Breast epithelium (tissue), 4 donors: ENCODE results near the gene LPAR1. TPM values are rescaled to one million over a fixed set of nuclear protein-coding genes. Genes with fewer than 3 reads are reported as not detected.

Experiments
- DNase-seq, 2 donors: peaks; one replicate each; pipeline ENCODE4 v3.0.0-alpha.2; 2019; ENCODE audit warnings: low spot score in 2 of 2
- H3K27ac ChIP-seq, 2 donors: fragments of 200-600 bp; sonication (generic) in 1 of 2; one replicate each; pipeline ENCODE4 v1.5.1; 2016 to 2019; ENCODE audit warnings: mild to moderate bottlenecking in 1 of 2
- H3K27me3 ChIP-seq, 2 donors: fragments of 200-600 bp; sonication (generic) in 1 of 2; one replicate each; pipeline versions ENCODE4 v1.5.1 to v1.6.0; 2017 to 2019; ENCODE audit warnings: control low read depth in 1 of 2, mild to moderate bottlenecking in 1 of 2
- H3K36me3 ChIP-seq: fragments of 200-600 bp; one replicate; pipeline ENCODE4 v1.5.1; 2019
- H3K4me1 ChIP-seq, 2 donors: fragments of 200-600 bp; sonication (generic); one replicate each; pipeline ENCODE4 v1.5.1; 2016 to 2019; ENCODE audit warnings: control low read depth in 1 of 2
- H3K4me3 ChIP-seq, 3 donors: fragments of 200-600 bp; sonication (generic); 1 replicate in 2 of 3; 2 replicates in 1 of 3; pipeline ENCODE4 v1.5.1; 2016 to 2019; ENCODE audit warnings: mild to moderate bottlenecking in 3 of 3, moderate library complexity in 2 of 3
- H3K9me3 ChIP-seq, 2 donors: fragments of 200-600 bp; sonication (generic) in 1 of 2; one replicate each; pipeline ENCODE4 v1.5.1; 2016 to 2019; ENCODE audit warnings: control low read depth in 1 of 2
- POLR2A ChIP-seq: fragments of 450-650 bp; IDR thresholded peaks from one replicate; pipeline ENCODE4 v1.6.1; 2016; ENCODE audit warnings: antibody characterized with exemption, mild to moderate bottlenecking, moderate library complexity
- POLR2AphosphoS5 ChIP-seq, 3 donors: sonication (generic); formaldehyde crosslinking; IDR thresholded peaks; one replicate each; pipeline ENCODE4 v1.6.1; 2017; ENCODE audit warnings: antibody characterized with exemption in 3 of 3
- intact Hi-C: fragments of 100-400 bp; cut with DNase I; formaldehyde crosslinking; loops from one replicate; pipeline ENCODE4 v1.15.1; 2023; ENCODE audit warnings: low total_unique reads
- total RNA-seq, 3 donors: library from RNA; depleted of rRNA; stranded (reverse); fragments of >200 nt; gene quantifications; one replicate each; pipeline ENCODE4 v1.1.0, GENCODE V29; 2016
- TF ChIP-seq, protein P1 (sequence below), 3 donors: fragments of 450-650 bp; IDR thresholded peaks; one replicate each; pipeline ENCODE4 v1.5.1; 2016 to 2017; ENCODE audit warnings: antibody characterized with exemption in 3 of 3, mild to moderate bottlenecking in 3 of 3, moderate library complexity in 3 of 3

LPAR1 gene
- total RNA-seq, 3 donors from 2014 or later, result 24.6 to 138 (median 79.3) TPM

GRCh38 chr9:111039231-111039906 is 1.1 kb upstream of the LPAR1 start:
- Histone ChIP-seq H3K4me1 (peaks cover 0 to 14% of the 10 kb centered on the region in 2 donors), H3K4me3 (peak overlapping the region; percentile 77 to 92 (median 90)), H3K27me3 (no peaks in the 10 kb centered on the region), H3K36me3 (no peaks in the 10 kb centered on the region), H3K9me3 (no peaks in the 10 kb centered on the region), H3K27ac (peak overlapping the region; percentile 81 to 98)
- intact Hi-C loops, result loop anchor here (5.0 kb wide), 1 partner anchor 152 kb away; no protein-coding TSS in a partner anchor
- no peak for TF ChIP-seq POLR2A
- TF ChIP-seq POLR2AphosphoS5 (IDR thresholded peaks at IDR 0.05), result no peak
- TF ChIP-seq, protein P1, sequence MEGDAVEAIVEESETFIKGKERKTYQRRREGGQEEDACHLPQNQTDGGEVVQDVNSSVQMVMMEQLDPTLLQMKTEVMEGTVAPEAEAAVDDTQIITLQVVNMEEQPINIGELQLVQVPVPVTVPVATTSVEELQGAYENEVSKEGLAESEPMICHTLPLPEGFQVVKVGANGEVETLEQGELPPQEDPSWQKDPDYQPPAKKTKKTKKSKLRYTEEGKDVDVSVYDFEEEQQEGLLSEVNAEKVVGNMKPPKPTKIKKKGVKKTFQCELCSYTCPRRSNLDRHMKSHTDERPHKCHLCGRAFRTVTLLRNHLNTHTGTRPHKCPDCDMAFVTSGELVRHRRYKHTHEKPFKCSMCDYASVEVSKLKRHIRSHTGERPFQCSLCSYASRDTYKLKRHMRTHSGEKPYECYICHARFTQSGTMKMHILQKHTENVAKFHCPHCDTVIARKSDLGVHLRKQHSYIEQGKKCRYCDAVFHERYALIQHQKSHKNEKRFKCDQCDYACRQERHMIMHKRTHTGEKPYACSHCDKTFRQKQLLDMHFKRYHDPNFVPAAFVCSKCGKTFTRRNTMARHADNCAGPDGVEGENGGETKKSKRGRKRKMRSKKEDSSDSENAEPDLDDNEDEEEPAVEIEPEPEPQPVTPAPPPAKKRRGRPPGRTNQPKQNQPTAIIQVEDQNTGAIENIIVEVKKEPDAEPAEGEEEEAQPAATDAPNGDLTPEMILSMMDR (IDR thresholded peaks at IDR 0.05), result no peak
- DNase-seq, result no peak

GRCh38 chr9:111037708-111038330 is 451 bp downstream of the LPAR1 start:
- Histone ChIP-seq H3K4me3 (peak overlapping the region; percentile 77 to 92 (median 90)), H3K9me3 (no peaks in the 10 kb centered on the region), H3K27me3 (no peaks in the 10 kb centered on the region), H3K4me1 (peaks cover 0 to 14% of the 10 kb centered on the region in 2 donors), H3K27ac (peak overlapping the region; percentile 81 to 98), H3K36me3 (no peaks in the 10 kb centered on the region)
- peak in 1 of 2 donors; percentile 55 for DNase-seq
- intact Hi-C loops, result loop anchor here (5.0 kb wide), 1 partner anchor 151 kb away; no protein-coding TSS in a partner anchor
- TF ChIP-seq POLR2AphosphoS5 (IDR thresholded peaks at IDR 0.05), result no peak
- TF ChIP-seq, protein P1 (IDR thresholded peaks at IDR 0.05), result peak in 1 of 3 donors; percentile 23

- H3K27ac ChIP-seq, result peak overlapping the region; percentile 81 to 98
- intact Hi-C loops, result loop anchor here (5.0 kb wide), 1 partner anchor 150 kb away; no protein-coding TSS in a partner anchor
- DNase-seq, result no peak
- H3K4me3 ChIP-seq, result peak overlapping the region; percentile 77 to 92 (median 90)
- no peak for TF ChIP-seq POLR2A
- peak in 1 of 3 donors; percentile 25 for TF ChIP-seq POLR2AphosphoS5 (IDR thresholded peaks at IDR 0.05)
- no peaks in the 10 kb centered on the region for H3K36me3 ChIP-seq
- no peaks in the 10 kb centered on the region for H3K27me3 ChIP-seq
- H3K4me1 ChIP-seq, result peaks cover 0 to 14% of the 10 kb centered on the region in 2 donors
- no peaks in the 10 kb centered on the region for H3K9me3 ChIP-seq
Measured at GRCh38 chr9:111037356-111037707, 938 bp downstream of the LPAR1 start.

DNA sequence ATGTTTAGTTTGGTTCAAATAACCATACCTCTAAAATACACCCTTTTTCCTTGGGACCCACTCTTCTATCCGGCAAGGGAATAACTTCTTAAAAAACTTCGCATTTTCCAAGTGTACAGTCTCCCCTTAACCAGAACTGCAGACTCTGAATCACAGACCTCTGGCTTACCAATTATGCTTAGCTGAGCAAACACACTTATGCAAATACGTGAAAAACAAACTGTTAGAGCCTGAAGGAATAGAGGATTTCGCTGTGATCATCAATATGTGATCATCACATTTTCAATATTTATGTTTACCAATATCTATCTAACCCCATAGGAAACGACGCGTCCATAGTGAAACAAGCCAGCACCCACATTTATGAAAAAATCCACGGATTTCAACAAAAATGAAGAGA is 1.3 kb downstream of the LPAR1 start:
- intact Hi-C loops, result loop anchor here (5.0 kb wide), 1 partner anchor 150 kb away; no protein-coding TSS in a partner anchor
- Histone ChIP-seq H3K4me3 (peak overlapping the region; percentile 77 to 92 (median 90)), H3K4me1 (peaks cover 0 to 14% of the 10 kb centered on the region in 2 donors), H3K27me3 (no peaks in the 10 kb centered on the region), H3K9me3 (no peaks in the 10 kb centered on the region), H3K27ac (peak overlapping the region; percentile 81 to 98), H3K36me3 (no peaks in the 10 kb centered on the region)
- DNase-seq, result no peak
- TF ChIP-seq, protein P1 (IDR thresholded peaks at IDR 0.05), result no peak
- TF ChIP-seq POLR2AphosphoS5 (IDR thresholded peaks at IDR 0.05) (no peak), POLR2A (no peak)

DNA sequence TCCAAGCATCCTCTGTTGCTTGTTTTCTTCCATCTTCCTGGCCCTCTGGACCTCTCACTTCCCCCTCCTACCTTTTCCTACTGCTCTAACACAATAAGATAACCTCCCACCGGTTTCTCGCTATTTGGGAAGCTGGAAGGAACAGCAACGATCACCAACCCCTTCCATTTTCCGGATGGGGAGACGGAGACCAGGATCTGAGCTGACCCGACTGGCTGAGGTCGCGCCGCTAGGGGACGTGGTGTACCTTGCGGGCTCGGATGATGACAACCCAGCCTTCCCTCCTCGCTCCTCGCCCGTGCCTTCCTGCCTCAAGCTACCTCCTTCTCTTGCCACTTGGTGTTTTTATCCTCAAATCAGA is 1.9 kb downstream of the LPAR1 start:
- H3K4me1 ChIP-seq, result peaks cover 0 to 14% of the 10 kb centered on the region in 2 donors

More for the DNA sequence above, 1.9 kb downstream of the LPAR1 start:
- TF ChIP-seq POLR2AphosphoS5 (IDR thresholded peaks at IDR 0.05) (peak; percentile 27 to 36 (median 28)), POLR2A (no peak)
- TF ChIP-seq, protein P1 (IDR thresholded peaks at IDR 0.05), result peak; percentile 38 to 60 (median 54)
- Histone ChIP-seq H3K9me3 (no peaks in the 10 kb centered on the region), H3K27me3 (no peaks in the 10 kb centered on the region), H3K4me3 (peak overlapping the region; percentile 77 to 92 (median 90)), H3K27ac (peak overlapping the region; percentile 81 to 98), H3K36me3 (no peaks in the 10 kb centered on the region)
- intact Hi-C loops, result loop anchor here (5.0 kb wide), 1 partner anchor 149 kb away; no protein-coding TSS in a partner anchor
- peak; percentile 40 to 59 for DNase-seq
